Ectodermal cell (in vitro differentiated cells): Measurements from ENCODE around the gene XPO5.
"Not testable (repeated sequence)": the region's sequence is repeated elsewhere in the genome, so short reads cannot be mapped to it uniquely, and the experiment has no call there.

ENCODE experiments used
- H3K27ac ChIP-seq: 2 replicates; pipeline ENCODE4 v1.7.0; 2013; ENCODE audit warnings: mild to moderate bottlenecking, low read depth, low read length; ENCODE audit not compliant: insufficient read depth, poor library complexity, severe bottlenecking
- H3K27me3 ChIP-seq: 2 replicates; pipeline ENCODE4 v1.7.0; 2013; ENCODE audit warnings: mild to moderate bottlenecking, low read length; ENCODE audit not compliant: insufficient read depth, control insufficient read depth, poor library complexity, severe bottlenecking
- H3K36me3 ChIP-seq: one replicate; pipeline ENCODE4 v1.7.0; 2013; ENCODE audit warnings: low read length; ENCODE audit not compliant: control insufficient read depth, insufficient read depth
- H3K4me1 ChIP-seq: one replicate; pipeline ENCODE4 v1.7.0; 2013; ENCODE audit warnings: low read length; ENCODE audit not compliant: control insufficient read depth, insufficient read depth
- H3K4me3 ChIP-seq: 2 replicates; pipeline ENCODE4 v1.7.0; 2013; ENCODE audit warnings: low read depth, low read length, control low read depth; ENCODE audit not compliant: insufficient read depth
- H3K9me3 ChIP-seq: 2 replicates; pipeline ENCODE4 v1.7.0; 2013; ENCODE audit warnings: mild to moderate bottlenecking, low read length, moderate library complexity; ENCODE audit not compliant: control insufficient read depth
- WGBS, 2 experiments: methylation state at CpG; one replicate each; pipeline ENCODE4 v1.1.7; 2013; ENCODE audit warnings: missing lambda C conversion rate in 2 of 2; 5-methylcytosine and 5-hydroxymethylcytosine counted together

XPO5 gene

GRCh38 chr6:43499028-43499815 is 76.6 kb downstream of the XPO5 start:
- WGBS, 2 experiments: 94 to 95% methylated on average over 12 of the region's 12 CpGs
- Histone ChIP-seq H3K36me3 (peaks cover 36% of the 10 kb centered on the region), H3K9me3 (no peaks in the 10 kb centered on the region), H3K4me3 (no peak overlapping the region), H3K4me1 (peaks cover 11% of the 10 kb centered on the region), H3K27me3 (no peaks in the 10 kb centered on the region), H3K27ac (no peak overlapping the region)

- H3K9me3 ChIP-seq, H3K27ac ChIP-seq, H3K4me3 ChIP-seq, H3K27me3 ChIP-seq: not testable (repeated sequence)
- Histone ChIP-seq H3K36me3 (peaks cover 31% of the 10 kb centered on the region), H3K4me1 (peaks cover 11% of the 10 kb centered on the region)
- WGBS, 2 experiments: 91 to 94% methylated on average over 5 of the region's 5 CpGs
Observed at GRCh38 chr6:43498291-43498690, 77.5 kb downstream of the XPO5 start.

- Histone ChIP-seq H3K36me3 (peaks cover 29% of the 10 kb centered on the region), H3K4me1 (peaks cover 11% of the 10 kb centered on the region), H3K9me3 (no peaks in the 10 kb centered on the region), H3K27ac (no peak overlapping the region), H3K27me3 (no peaks in the 10 kb centered on the region), H3K4me3 (no peak overlapping the region)
- 94% methylated on average over 12 of the region's 12 CpGs for WGBS, 2 experiments
Observed at GRCh38 chr6:43497689-43498088, 78.1 kb downstream of the XPO5 start.

GRCh38 chr6:43497129-43497396 is 78.8 kb downstream of the XPO5 start:
- 87 to 92% methylated on average over 6 of the region's 6 CpGs for WGBS, 2 experiments
- Histone ChIP-seq H3K27ac (no peak overlapping the region), H3K36me3 (peaks cover 29% of the 10 kb centered on the region), H3K4me1 (peaks cover 13% of the 10 kb centered on the region), H3K9me3 (no peaks in the 10 kb centered on the region), H3K4me3 (no peak overlapping the region), H3K27me3 (no peaks in the 10 kb centered on the region)

GRCh38 chr6:43496370-43497128 is 79.3 kb downstream of the XPO5 start:
- H3K27me3 ChIP-seq: no peaks in the 10 kb centered on the region
- H3K4me3 ChIP-seq: no peak overlapping the region
- 56 to 59% methylated on average over 18 of the region's 18 CpGs for WGBS, 2 experiments
- no peak overlapping the region for H3K27ac ChIP-seq
- H3K4me1 ChIP-seq: peaks cover 17% of the 10 kb centered on the region
- H3K9me3 ChIP-seq: no peaks in the 10 kb centered on the region
- peaks cover 27% of the 10 kb centered on the region for H3K36me3 ChIP-seq

GRCh38 chr6:43495409-43495941 is 80.4 kb downstream of the XPO5 start:
- 84 to 86% methylated on average over 4 of the region's 4 CpGs for WGBS, 2 experiments
- H3K4me1 ChIP-seq: peaks cover 17% of the 10 kb centered on the region
- no peaks in the 10 kb centered on the region for H3K9me3 ChIP-seq
- H3K36me3 ChIP-seq: peaks cover 19% of the 10 kb centered on the region
- H3K27ac ChIP-seq: no peak overlapping the region
- no peak overlapping the region for H3K4me3 ChIP-seq
- H3K27me3 ChIP-seq: no peaks in the 10 kb centered on the region

GRCh38 chr6:43494766-43495165 is 81.1 kb downstream of the XPO5 start:
- no peak overlapping the region for H3K27ac ChIP-seq
- peaks cover 13% of the 10 kb centered on the region for H3K36me3 ChIP-seq

GRCh38 chr6:43494321-43494720 is 81.5 kb downstream of the XPO5 start:
- Histone ChIP-seq H3K9me3 (no peaks in the 10 kb centered on the region), H3K4me3 (no peak overlapping the region), H3K27ac (no peak overlapping the region), H3K27me3 (no peaks in the 10 kb centered on the region), H3K4me1 (peaks cover 26% of the 10 kb centered on the region), H3K36me3 (peaks cover 9% of the 10 kb centered on the region)
- WGBS, 2 experiments: 91 to 95% methylated on average over 6 of the region's 6 CpGs

More at GRCh38 chr6:43494766-43495165, 81.1 kb downstream of the XPO5 start:
- 96 to 97% methylated on average over 4 of the region's 4 CpGs for WGBS, 2 experiments
- Histone ChIP-seq H3K27me3 (no peaks in the 10 kb centered on the region), H3K4me1 (peaks cover 21% of the 10 kb centered on the region), H3K9me3 (no peaks in the 10 kb centered on the region), H3K4me3 (no peak overlapping the region)

GRCh38 chr6:43493833-43494232 is 82.0 kb downstream of the XPO5 start:
- H3K27ac ChIP-seq: no peak overlapping the region
- H3K36me3 ChIP-seq: peaks cover 6% of the 10 kb centered on the region
- H3K4me1 ChIP-seq: peaks cover 31% of the 10 kb centered on the region
- no peaks in the 10 kb centered on the region for H3K9me3 ChIP-seq
- H3K4me3 ChIP-seq: no peak overlapping the region
- WGBS, 2 experiments: 96 to 98% methylated on average over 7 of the region's 7 CpGs
- H3K27me3 ChIP-seq: no peaks in the 10 kb centered on the region

- Histone ChIP-seq H3K4me3 (no peak overlapping the region), H3K27ac (no peak overlapping the region), H3K4me1 (peaks cover 31% of the 10 kb centered on the region), H3K27me3 (no peaks in the 10 kb centered on the region), H3K36me3 (peaks cover 2% of the 10 kb centered on the region), H3K9me3 (no peaks in the 10 kb centered on the region)
- 81 to 91% methylated on average over 2 of the region's 2 CpGs for WGBS, 2 experiments
Observed at GRCh38 chr6:43493230-43493629, 82.6 kb downstream of the XPO5 start.
